GM18868 (cell line): ENCODE data around the gene ARMC2.
"Not testable (repeated sequence)": the region's sequence is repeated elsewhere in the genome, so short reads cannot be mapped to it uniquely, and the experiment has no call there.

Experiments
- ATAC-seq: cut with Tn5 transposase; IDR thresholded peaks from one replicate; pipeline ENCODE4 v1.9.1; 2021; ENCODE audit warnings: mild to moderate bottlenecking, moderate library complexity; ENCODE audit not compliant: unreplicated experiment

The ARMC2 gene

GRCh38 chr6:108869876-108870275 lies 21.7 kb downstream of the ARMC2 start:
- ATAC-seq = no peak

GRCh38 chr6:108870357-108870756 lies 22.1 kb downstream of the ARMC2 start:
- ATAC-seq = no peak

GRCh38 chr6:108872141-108872557 lies 23.9 kb downstream of the ARMC2 start:
- no peak for ATAC-seq

GRCh38 chr6:108872575-108872974 lies 24.4 kb downstream of the ARMC2 start:
- no peak for ATAC-seq

DNA sequence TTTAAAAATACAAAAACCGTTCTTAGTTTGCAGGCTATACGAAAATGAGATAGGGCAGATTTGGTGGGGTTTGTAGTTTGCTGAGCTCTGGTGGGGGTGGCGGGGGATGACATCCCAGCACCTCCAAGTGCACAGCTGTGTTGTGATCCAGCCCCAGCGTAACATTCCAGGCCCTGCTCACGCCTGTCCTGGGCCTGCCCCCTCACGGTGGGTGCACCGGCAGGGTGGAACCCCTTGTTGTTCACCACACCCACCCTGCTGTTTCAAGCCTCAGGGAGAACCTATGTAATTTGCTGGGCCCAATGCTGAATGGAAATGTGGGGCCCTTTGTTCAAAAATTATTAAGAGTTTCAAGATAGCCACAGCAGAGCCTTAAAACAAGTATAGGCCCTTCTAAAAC lies 25.0 kb downstream of the ARMC2 start:
- no peak for ATAC-seq

- ATAC-seq = no peak
Observed at GRCh38 chr6:108873971-108874370, 25.7 kb downstream of the ARMC2 start.

DNA sequence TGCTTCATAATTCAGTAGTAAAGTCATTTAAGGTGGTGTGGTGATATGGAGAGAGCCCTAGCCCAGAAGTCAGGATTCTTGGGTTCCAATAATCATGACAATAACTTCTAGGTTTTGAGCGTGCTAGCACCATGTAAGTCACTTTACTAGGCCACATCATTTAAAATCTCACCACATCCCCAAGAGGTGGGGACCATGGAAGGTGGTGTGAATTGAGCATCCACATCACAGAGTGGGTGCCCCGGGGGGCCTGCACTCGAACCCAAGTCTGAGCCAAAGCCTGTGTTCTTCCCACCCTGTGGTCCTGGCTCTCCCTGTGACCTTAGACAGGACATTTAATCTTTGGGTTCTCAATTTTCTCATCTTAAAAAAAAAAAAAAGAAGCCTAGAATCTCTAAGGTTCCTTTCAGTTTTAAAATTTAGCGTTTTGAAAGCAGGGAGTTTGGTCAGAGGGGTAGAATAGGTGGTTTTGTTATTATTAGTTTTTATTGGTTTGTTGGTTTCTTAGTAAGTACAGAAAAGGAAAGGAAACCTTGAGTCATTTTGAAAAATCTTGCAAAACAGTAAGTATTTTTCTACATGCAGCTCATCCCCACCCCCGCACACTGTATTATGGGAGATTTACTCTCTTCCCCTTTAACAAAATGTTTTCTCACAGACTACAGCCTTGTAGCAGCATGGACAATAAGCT lies 26.4 kb downstream of the ARMC2 start:
- ATAC-seq = peak; percentile 91

DNA sequence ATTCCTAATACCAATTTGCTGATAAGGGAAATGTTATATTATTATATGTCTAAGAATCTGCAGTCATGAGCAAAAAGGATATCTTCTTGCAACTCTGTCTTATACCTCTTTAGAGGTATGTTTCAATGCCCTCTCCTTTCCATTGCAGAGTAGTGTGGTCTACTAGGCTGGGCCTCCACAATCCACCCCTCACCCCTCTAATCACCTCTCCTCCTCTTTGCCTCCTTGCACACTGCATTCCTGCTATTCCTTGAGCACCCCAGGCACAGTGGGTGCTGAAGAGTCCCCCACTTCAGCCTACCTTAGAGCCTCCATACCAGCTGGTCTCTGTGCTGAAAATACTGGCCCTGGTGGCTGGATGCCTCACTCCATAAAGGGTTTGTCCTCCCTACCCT lies 26.9 kb downstream of the ARMC2 start:
- ATAC-seq = peak; percentile 22

- ATAC-seq = no peak
Observed at GRCh38 chr6:108877046-108877751, 29.0 kb downstream of the ARMC2 start.

DNA sequence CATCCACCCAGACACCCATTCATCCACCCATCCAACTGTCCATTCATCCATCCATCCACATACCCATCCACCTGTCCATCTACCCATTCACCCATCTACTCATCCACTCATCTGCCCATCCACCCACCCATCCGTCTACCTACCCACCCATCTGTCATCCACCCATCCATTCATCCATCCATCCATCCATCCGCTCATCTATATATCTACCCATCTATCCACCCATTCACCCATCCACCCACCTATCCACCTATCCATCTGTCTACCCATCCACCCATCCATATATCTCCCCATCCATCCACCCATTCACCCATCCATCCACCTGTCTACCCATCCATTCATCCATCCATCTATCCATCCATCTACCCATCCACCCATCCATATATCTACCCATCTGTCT lies 30.7 kb downstream of the ARMC2 start:
- ATAC-seq = no peak

DNA sequence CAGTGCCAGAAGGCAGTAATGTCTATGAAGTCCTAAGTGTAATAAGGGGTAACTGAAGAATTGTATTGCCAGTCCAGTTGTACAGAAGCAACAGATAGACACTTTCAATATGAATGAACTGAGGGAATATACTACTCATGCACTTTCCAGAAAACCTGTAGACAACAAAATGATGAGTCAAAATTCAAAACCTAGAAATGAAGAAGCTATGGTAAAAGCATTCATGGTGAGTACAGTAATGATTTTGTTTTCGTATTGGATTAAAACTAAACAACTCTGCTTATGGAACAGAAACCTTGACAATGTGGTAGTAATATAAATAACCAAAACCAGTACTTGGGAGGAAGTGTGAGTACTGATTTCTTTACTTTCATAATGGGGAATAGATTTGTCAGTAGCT lies 35.0 kb downstream of the ARMC2 start:
- peak; percentile 74 for ATAC-seq

DNA sequence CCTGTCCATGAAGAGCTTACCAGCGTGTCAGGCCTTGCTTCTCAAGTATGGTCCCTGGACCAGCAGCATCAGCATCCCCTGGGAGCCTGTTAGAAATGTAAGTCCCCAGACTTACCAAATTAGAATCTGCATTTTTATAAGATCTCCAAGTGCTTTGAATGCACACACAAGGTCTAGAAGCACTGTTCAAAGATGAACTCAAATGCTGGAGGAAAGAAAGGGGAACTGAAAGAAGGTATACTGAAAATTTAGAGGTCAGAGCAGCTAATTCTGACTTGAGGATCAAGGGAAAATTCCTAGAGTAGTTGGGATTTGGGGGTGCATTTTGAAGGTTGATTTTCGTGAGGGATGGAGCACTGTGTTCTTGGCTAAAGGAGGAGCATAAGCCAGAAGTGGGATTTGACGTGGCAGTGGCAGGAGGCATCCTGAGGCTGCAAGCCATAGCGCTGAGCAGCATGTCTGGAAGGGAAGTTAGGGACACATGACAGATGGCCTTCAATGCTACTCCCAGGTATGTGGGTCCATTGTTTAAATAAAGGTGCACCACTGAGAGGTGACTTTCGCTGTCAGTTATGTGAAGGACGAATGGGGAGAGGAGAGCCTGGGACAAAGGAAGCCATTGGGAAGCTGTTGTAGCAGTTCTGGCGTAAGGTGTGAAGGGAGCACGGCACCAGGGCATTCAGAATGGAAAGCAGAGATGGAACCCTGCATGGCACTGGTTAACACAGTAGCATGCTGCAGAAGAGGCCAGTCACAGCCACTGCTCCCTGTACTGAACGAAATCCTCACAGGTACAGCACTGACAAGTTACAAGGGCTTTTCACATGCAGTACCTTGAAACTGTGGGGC lies 36.2 kb downstream of the ARMC2 start:
- no peak for ATAC-seq

- no peak for ATAC-seq
Observed at GRCh38 chr6:108888052-108888451, 39.8 kb downstream of the ARMC2 start.

GRCh38 chr6:108888745-108889144 lies 40.5 kb downstream of the ARMC2 start:
- no peak for ATAC-seq

- ATAC-seq = not testable (repeated sequence)
Observed at GRCh38 chr6:108890898-108891297, 42.7 kb downstream of the ARMC2 start.

DNA sequence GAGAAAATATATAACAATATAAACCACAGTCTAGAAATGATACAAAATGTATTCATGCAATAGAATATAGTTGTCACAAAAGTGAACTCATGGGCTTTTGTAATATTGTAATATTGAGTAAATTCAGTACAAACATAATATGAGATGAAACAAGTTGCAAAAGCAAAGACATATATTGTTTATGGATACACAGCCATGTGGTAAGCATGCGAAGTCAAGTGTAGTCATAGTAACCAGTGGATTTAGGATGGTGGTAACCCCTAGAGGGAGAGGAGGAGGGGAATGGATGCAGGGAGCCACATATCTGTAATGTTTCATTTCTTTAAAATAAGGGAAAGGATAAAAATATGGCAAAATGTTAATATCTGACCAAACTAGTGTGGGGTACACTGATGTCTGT lies 47.3 kb downstream of the ARMC2 start:
- no peak for ATAC-seq

DNA sequence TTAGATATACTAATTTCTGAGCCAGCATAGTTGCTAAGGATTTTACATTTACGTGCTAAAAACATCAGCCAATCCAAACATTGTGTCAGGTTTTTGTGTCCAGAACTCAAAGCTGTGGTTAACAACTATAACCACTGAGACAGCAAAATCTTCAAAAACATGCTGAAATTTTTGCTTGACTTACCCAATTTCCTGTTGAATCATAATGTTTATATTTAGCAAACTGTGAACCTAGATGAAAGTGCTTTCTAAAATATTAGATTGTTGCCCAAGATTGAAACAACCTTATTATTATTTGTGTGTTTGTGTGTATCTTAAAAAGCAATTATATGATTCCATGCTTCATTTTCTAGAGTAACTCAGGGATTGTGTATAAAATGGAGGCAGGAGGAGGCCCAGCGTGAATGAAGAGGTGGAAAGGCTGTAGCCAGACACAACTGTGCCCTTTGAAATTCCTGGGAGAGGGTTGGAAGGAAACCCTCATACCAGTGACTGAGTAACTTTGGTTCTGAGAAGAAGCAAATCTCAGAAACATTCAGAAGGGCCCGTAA lies 48.0 kb downstream of the ARMC2 start:
- no peak for ATAC-seq

- ATAC-seq = no peak
Observed at GRCh38 chr6:108897371-108897770, 49.1 kb downstream of the ARMC2 start.

- ATAC-seq = no peak
Observed at GRCh38 chr6:108902382-108902792, 54.2 kb downstream of the ARMC2 start.

DNA sequence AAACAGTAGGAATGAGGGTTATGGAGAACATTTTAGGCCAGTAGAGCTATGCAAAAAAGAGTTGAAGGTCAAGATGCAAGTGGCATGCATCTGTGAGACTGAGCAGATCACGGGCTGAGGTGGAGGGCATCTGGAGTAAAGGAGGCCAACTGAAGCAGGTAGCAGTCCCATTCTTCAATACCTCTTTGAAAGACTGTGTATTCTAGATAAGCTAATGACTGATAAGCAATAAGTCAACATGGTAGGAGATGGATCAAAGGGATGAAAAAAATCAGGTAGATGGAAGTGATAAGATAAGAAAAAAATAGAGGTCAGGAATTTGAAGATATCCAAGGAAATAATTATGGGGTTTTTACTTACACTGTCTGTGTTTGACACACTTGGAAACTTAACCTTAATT lies 55.6 kb downstream of the ARMC2 start:
- no peak for ATAC-seq

GRCh38 chr6:108904741-108905140 lies 56.5 kb downstream of the ARMC2 start:
- peak; percentile 91 for ATAC-seq
